IMR-90 (cell line): ENCODE results near the gene SLC22A4. TPM values are rescaled to one million over a fixed set of nuclear protein-coding genes. Genes with fewer than 3 reads are reported as not detected.

Experiments used
- ATAC-seq: fragments of 200-7000 bp; cut with Tn5 transposase; 2 replicates; pipeline ENCODE4 v1.9.1; 2020; ENCODE audit warnings: low read depth, mild to moderate bottlenecking, moderate library complexity
- BruUV-seq: library from RNA; stranded (reverse); fragments of 400-500 nt; replicated peaks from 2 replicates; lab custom pipeline; 2021; lab: Mats Ljungman, UMichigan
- CTCF ChIA-PET: fragments of 300-600 bp; formaldehyde crosslinking; extraction: SDS; loops from one replicate; lab custom pipeline; 2021; ENCODE audit warnings: antibody characterized with exemption; lab: Yijun Ruan, JAX
- POLR2A ChIA-PET: fragments of 300-600 bp; sonication (Branson Sonifier 250); formaldehyde crosslinking; loops from one replicate; lab custom pipeline; 2022; ENCODE audit warnings: antibody characterized with exemption; ENCODE audit not compliant: unreplicated experiment; lab: Charles Lee
- DNase-seq: peaks from one replicate; pipeline ENCODE4 v3.0.0; 2013
- H2AFZ ChIP-seq: replicated peaks from 2 replicates; pipeline ENCODE3; 2013; ENCODE audit warnings: low read length, mild to moderate bottlenecking; ENCODE audit not compliant: poor library complexity
- H2AK5ac ChIP-seq: 2 replicates; pipeline ENCODE4 v1.6.1; 2013; ENCODE audit warnings: low read depth, low read length, inconsistent platforms
- H2AK9ac ChIP-seq: replicated peaks from 2 replicates; pipeline ENCODE3; 2013; ENCODE audit warnings: mild to moderate bottlenecking, low read depth, low read length, moderate library complexity; ENCODE audit not compliant: poor library complexity
- H2BK120ac ChIP-seq: 2 replicates; pipeline ENCODE4 v1.6.1; 2013; ENCODE audit warnings: low read depth, low read length, inconsistent platforms
- H2BK15ac ChIP-seq: 3 replicates; pipeline ENCODE4 v1.6.1; 2013; ENCODE audit warnings: low read depth, low read length, inconsistent platforms
- H2BK20ac ChIP-seq: 2 replicates; pipeline ENCODE4 v1.6.1; 2013; ENCODE audit warnings: low read depth, mild to moderate bottlenecking, inconsistent platforms, low read length, moderate library complexity
- H2BK5ac ChIP-seq: 2 replicates; pipeline ENCODE4 v1.6.1; 2013; ENCODE audit warnings: mild to moderate bottlenecking, low read depth, low read length, inconsistent platforms; ENCODE audit not compliant: poor library complexity, severe bottlenecking
- H3K14ac ChIP-seq: replicated peaks from 2 replicates; pipeline ENCODE4 v1.6.1; 2013; ENCODE audit warnings: low read depth, low read length, inconsistent platforms
- H3K18ac ChIP-seq: 2 replicates; pipeline ENCODE4 v1.6.1; 2013; ENCODE audit warnings: low read depth, low read length, control low read depth
- H3K23ac ChIP-seq: 2 replicates; pipeline ENCODE4 v1.6.1; 2013; ENCODE audit warnings: low read depth, low read length, inconsistent platforms
- H3K27ac ChIP-seq: 2 replicates; pipeline ENCODE4 v1.5.1; 2013; ENCODE audit warnings: mild to moderate bottlenecking, control low read depth, low read length; ENCODE audit not compliant: insufficient read depth
- H3K27me3 ChIP-seq: 2 replicates; pipeline ENCODE4 v1.6.1; 2013; ENCODE audit warnings: low read length; ENCODE audit not compliant: control insufficient read depth, insufficient read depth
- H3K36me3 ChIP-seq: 2 replicates; pipeline ENCODE4 v1.6.1; 2013; ENCODE audit warnings: low read length, mixed read lengths; ENCODE audit not compliant: control insufficient read depth, insufficient read depth
- H3K4ac ChIP-seq: 2 replicates; pipeline ENCODE4 v1.6.1; 2013; ENCODE audit warnings: low read depth, low read length, inconsistent platforms
- H3K4me1 ChIP-seq: 2 replicates; pipeline ENCODE4 v1.6.1; 2013; ENCODE audit warnings: low read length, mixed read lengths; ENCODE audit not compliant: control insufficient read depth, insufficient read depth
- H3K4me2 ChIP-seq: 2 replicates; pipeline ENCODE4 v1.6.1; 2013; ENCODE audit warnings: low read depth, mild to moderate bottlenecking, control low read depth, low read length, moderate library complexity
- H3K4me3 ChIP-seq: 2 replicates; pipeline ENCODE4 v1.5.1; 2013; ENCODE audit warnings: low read depth, mild to moderate bottlenecking, control low read depth, low read length, moderate library complexity; ENCODE audit not compliant: insufficient read depth
- H3K56ac ChIP-seq: 2 replicates; pipeline ENCODE4 v1.6.1; 2013; ENCODE audit warnings: low read length, inconsistent platforms; ENCODE audit not compliant: insufficient read depth; ENCODE audit errors: extremely low read depth
- H3K79me1 ChIP-seq, 2 experiments: 2 replicates each; pipeline ENCODE4 v1.6.1; 2013; ENCODE audit warnings: low read length in 2 of 2, inconsistent platforms in 1 of 2, low read depth in 1 of 2
- H3K9ac ChIP-seq: 2 replicates; pipeline ENCODE4 v1.6.1; 2013; ENCODE audit warnings: low read depth, low read length, control low read depth
- H3K9me1 ChIP-seq: 2 replicates; pipeline ENCODE4 v1.6.1; 2013; ENCODE audit warnings: low read length, inconsistent platforms; ENCODE audit not compliant: insufficient read depth
- H3K9me3 ChIP-seq: 2 replicates; pipeline ENCODE4 v1.6.1; 2013; ENCODE audit warnings: low read length; ENCODE audit not compliant: control insufficient read depth, insufficient read depth
- H4K20me1 ChIP-seq: 2 replicates; pipeline ENCODE4 v1.6.1; 2013; ENCODE audit warnings: low read length, inconsistent platforms; ENCODE audit not compliant: insufficient read depth
- H4K5ac ChIP-seq: 2 replicates; pipeline ENCODE4 v1.6.1; 2013; ENCODE audit warnings: mild to moderate bottlenecking, low read depth, low read length, control low read depth
- H4K8ac ChIP-seq, 2 experiments: 2 replicates each; pipeline ENCODE4 v1.6.1; 2013; ENCODE audit warnings: low read depth in 2 of 2, low read length in 2 of 2, control low read depth in 1 of 2, inconsistent platforms in 1 of 2
- H4K91ac ChIP-seq: 2 replicates; pipeline ENCODE4 v1.6.1; 2013; ENCODE audit warnings: low read depth, low read length, inconsistent platforms; ENCODE audit not compliant: insufficient read depth
- FOS ChIP-seq: fragments of 150-350 bp; IDR thresholded peaks from 2 replicates; pipeline ENCODE4 v1.6.1; 2016; ENCODE audit warnings: low read depth, low read length
- RAD21 ChIP-seq: IDR thresholded peaks from 2 replicates; pipeline ENCODE4 v1.6.1; 2012; ENCODE audit warnings: low read length, improper control_type of control experiment
- RCOR1 ChIP-seq: IDR thresholded peaks from 2 replicates; pipeline ENCODE4 v1.6.1; 2012; ENCODE audit warnings: mild to moderate bottlenecking, low read length, improper control_type of control experiment; ENCODE audit not compliant: insufficient replicate concordance
- WGBS, 2 experiments: methylation state at CpG; one replicate each; pipeline versions ENCODE4 v1.1.5 to v1.1.7; 2013; ENCODE audit warnings: missing lambda C conversion rate in 2 of 2; ENCODE audit not compliant: insufficient read length in 1 of 2; ENCODE audit errors: extremely low coverage in 2 of 2; 5-methylcytosine and 5-hydroxymethylcytosine counted together
- dilution Hi-C: fragments of 300-500 bp; cut with HindIII; formaldehyde crosslinking; loops from one replicate; pipeline ENCODE4 v1.14.3; 2018; ENCODE audit warnings: low sequenced_read_pairs; ENCODE audit not compliant: unreplicated experiment
- in situ Hi-C: fragments of 300-500 bp; cut with MboI; formaldehyde crosslinking; loops from 3 replicates; pipeline ENCODE4 v1.14.3; 2019; ENCODE audit warnings: low sequenced_read_pairs, inconsistent platforms, mixed read lengths
- intact Hi-C: fragments of 100-400 bp; cut with micrococcal nuclease; formaldehyde crosslinking; loops from 2 replicates; pipeline ENCODE4 v1.10.0; 2022
- polyA plus RNA-seq, 3 experiments: library from polyadenylated mRNA; depleted of rRNA; stranded (reverse); fragments of >200 nt; gene quantifications; 2 replicates each; pipeline ENCODE4 v1.2.3, GENCODE V29; 2012; ENCODE audit warnings: low replicate concordance in 1 of 3
- total RNA-seq: library from RNA; depleted of rRNA; stranded (reverse); fragments of >200 nt; gene quantifications from 2 replicates; pipeline ENCODE4 v1.2.3, GENCODE V29; 2012

Gene SLC22A4
- total and polyA plus RNA-seq, 2 of the 4 experiments (the other 2 are of a cell fraction) = 2.6 to 3.2 TPM

- Histone ChIP-seq H2AFZ (no peak overlapping the region), H4K91ac (no peak overlapping the region), H2BK20ac (peak overlapping the region; percentile 27; the same call in 1 of the 2 replicates), H3K4ac (no peak overlapping the region), H3K4me1 (peaks cover 4% of the 10 kb centered on the region; the same call in 1 of the 2 replicates), H3K9ac (no peak overlapping the region), H3K36me3 (no peaks in the 10 kb centered on the region), H3K14ac (no peak overlapping the region), H3K79me1 (no peaks in the 10 kb centered on the region), H2AK5ac (no peak overlapping the region), H2AK9ac (no peak overlapping the region), H3K9me1 (peaks cover 4% of the 10 kb centered on the region; the same call in 1 of the 2 replicates), H2BK15ac (no peak overlapping the region), H3K27me3 (peaks cover 2% of the 10 kb centered on the region; the same call in 1 of the 2 replicates), H3K18ac (no peak overlapping the region), H3K56ac (no peak overlapping the region), H3K9me3 (no peaks in the 10 kb centered on the region), H3K4me3 (no peak overlapping the region), H4K5ac (no peak overlapping the region), H3K23ac (no peak overlapping the region), H4K8ac (no peak overlapping the region), H4K20me1 (no peaks in the 10 kb centered on the region), H2BK120ac (no peak overlapping the region), H3K4me2 (no peak overlapping the region), H3K27ac (no peak overlapping the region), H2BK5ac (no peak overlapping the region)
- TF ChIP-seq FOS (0 out of 2 replicates have a peak, but pooled peaks have one; percentile 11), RAD21 (no peak), RCOR1 (peak; percentile 49)
- ATAC-seq (peak; percentile 55), DNase-seq (peak; percentile 93)
- ChIA-PET CTCF (no interaction called here), POLR2A (interaction anchor here (0.5 kb wide), 1 partner anchor 567 kb away, joined by 4 read pairs; the partner anchor contains the start of gene FNIP1)
- in situ Hi-C loops (loop anchor here (10.0 kb wide), 1 partner anchor 299 kb away; the partner anchor contains the start of gene IL3), intact Hi-C loops (loop anchor here (2.0 to 5.0 kb wide), 2 partner anchors 69 to 301 kb away; partner anchors contain the start of genes IL3 and SLC22A4), dilution Hi-C loops (no loop called here)
- WGBS, 2 experiments = 23% methylated on average over 4 of the region's 7 CpGs; no CpG with 5 or more reads in 1 of the 2 experiments
- no TSS peak for BruUV-seq
Measured at GRCh38 chr5:132363431-132364112, 69.4 kb downstream of the SLC22A4 start.
